ENCODE data around the gene RUNX1.

DNA sequence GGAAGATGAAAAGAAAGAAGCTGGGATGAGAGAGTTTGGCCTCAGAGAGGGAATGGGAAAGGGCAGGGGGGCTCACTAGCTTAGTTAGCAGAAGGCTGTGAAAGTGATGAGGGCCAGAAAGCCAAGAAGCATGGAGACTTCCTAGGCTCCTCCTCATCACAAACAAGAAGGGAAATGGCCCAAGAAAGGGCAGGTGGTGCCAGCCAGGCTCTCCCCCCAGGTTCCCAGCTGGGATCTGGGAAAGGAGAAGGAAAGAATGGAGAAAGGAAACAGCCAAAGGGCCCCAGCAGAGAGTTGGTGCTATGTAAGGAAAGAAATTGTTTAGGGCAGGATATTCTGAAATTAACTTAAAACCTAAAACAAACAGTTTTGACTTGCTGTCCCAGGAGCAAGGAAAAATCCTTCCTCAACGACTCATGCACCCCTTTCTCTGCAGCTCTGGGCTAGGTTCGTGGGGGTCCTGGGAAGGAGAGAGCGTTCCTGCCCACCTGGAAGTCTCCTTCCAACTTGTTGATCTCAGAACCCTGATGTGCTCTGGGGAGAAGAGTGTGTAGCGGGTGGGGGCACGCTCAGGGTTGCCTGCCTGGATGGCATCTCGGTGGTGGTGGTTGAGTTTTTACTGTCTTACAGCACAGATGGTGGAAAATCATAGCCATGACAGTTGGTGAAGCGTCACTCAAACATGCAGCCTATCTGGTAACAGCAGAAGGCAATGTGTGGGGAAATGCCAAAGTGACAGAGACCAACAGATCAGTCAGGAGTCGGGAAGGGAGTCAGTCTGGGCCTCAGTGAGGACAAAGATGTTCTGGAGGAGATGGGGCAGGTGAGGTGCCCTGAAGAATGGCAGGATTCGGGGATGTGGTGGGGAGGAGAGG, 233.0 kb downstream of the RUNX1 start:
- TF ChIP-seq, protein P1, sequence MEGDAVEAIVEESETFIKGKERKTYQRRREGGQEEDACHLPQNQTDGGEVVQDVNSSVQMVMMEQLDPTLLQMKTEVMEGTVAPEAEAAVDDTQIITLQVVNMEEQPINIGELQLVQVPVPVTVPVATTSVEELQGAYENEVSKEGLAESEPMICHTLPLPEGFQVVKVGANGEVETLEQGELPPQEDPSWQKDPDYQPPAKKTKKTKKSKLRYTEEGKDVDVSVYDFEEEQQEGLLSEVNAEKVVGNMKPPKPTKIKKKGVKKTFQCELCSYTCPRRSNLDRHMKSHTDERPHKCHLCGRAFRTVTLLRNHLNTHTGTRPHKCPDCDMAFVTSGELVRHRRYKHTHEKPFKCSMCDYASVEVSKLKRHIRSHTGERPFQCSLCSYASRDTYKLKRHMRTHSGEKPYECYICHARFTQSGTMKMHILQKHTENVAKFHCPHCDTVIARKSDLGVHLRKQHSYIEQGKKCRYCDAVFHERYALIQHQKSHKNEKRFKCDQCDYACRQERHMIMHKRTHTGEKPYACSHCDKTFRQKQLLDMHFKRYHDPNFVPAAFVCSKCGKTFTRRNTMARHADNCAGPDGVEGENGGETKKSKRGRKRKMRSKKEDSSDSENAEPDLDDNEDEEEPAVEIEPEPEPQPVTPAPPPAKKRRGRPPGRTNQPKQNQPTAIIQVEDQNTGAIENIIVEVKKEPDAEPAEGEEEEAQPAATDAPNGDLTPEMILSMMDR (IDR thresholded peaks at IDR 0.05): no peak
- TF ChIP-seq POLR2AphosphoS5 (IDR thresholded peaks at IDR 0.05; ENCODE audit: insufficient read depth in 1 of 2, low read depth in 1 of 2): no peak

Measured in vagina (tissue), 2 donors.